HEK293 (cell line): ENCODE data around the gene CMIP.

Experiments
- CTCF ChIA-PET: fragments of 350-600 bp; formaldehyde crosslinking; extraction: SDS; loops from one replicate; lab custom pipeline; 2021; ENCODE audit warnings: antibody characterized with exemption; lab: Yijun Ruan, JAX
- POLR2A ChIA-PET: fragments of 300-600 bp; formaldehyde crosslinking; extraction: SDS; loops from one replicate; lab custom pipeline; 2020; ENCODE audit warnings: antibody characterized with exemption, inconsistent platforms; lab: Yijun Ruan, JAX
- H3K27ac ChIP-seq: fragments of 200-500 bp; sonication (Bioruptor generic); 2 replicates; pipeline ENCODE4 v1.5.1; 2014; ENCODE audit warnings: low read depth, low read length, control low read depth, inconsistent platforms; ENCODE audit errors: extremely low read depth
- H3K36me3 ChIP-seq, 2 experiments: fragments of 200-500 bp in 1 of 2; sonication (Bioruptor generic) in 1 of 2; 1 replicate in 1 of 2; 2 replicates in 1 of 2; pipeline ENCODE4 v1.5.1; 2014 to 2017; ENCODE audit warnings: inconsistent platforms in 2 of 2, low read length in 2 of 2; ENCODE audit not compliant: control insufficient read depth in 2 of 2, insufficient read depth in 1 of 2
- H3K4me1 ChIP-seq: fragments of 200-500 bp; sonication (Bioruptor generic); 2 replicates; pipeline ENCODE4 v1.5.1; 2014; ENCODE audit warnings: mild to moderate bottlenecking, low read length, inconsistent platforms; ENCODE audit not compliant: control insufficient read depth, insufficient read depth
- H3K4me3 ChIP-seq: 2 replicates; pipeline ENCODE4 v1.5.1; 2011; ENCODE audit warnings: low read depth, mild to moderate bottlenecking, control low read depth, low read length, moderate library complexity
- H3K9me3 ChIP-seq: fragments of 200-500 bp; sonication (Bioruptor generic); 2 replicates; pipeline ENCODE4 v1.5.1; 2014; ENCODE audit warnings: low read depth, low read length, inconsistent platforms; ENCODE audit not compliant: control insufficient read depth, insufficient read depth
- BCL11B ChIP-seq: fragments of 450-650 bp; formaldehyde crosslinking; IDR thresholded peaks from 2 replicates; pipeline ENCODE4 v1.5.1; 2016; ENCODE audit warnings: low read depth, missing biosample characterization, missing genetic modification characterization
- IKZF3 ChIP-seq: fragments of 450-650 bp; IDR thresholded peaks from 2 replicates; pipeline ENCODE4 v1.5.0; 2018; ENCODE audit warnings: missing biosample characterization, mild to moderate bottlenecking, missing genetic modification characterization, moderate library complexity
- WT1 ChIP-seq: fragments of 450-650 bp; formaldehyde crosslinking; IDR thresholded peaks from 2 replicates; pipeline ENCODE4 v1.5.1; 2016; ENCODE audit warnings: missing biosample characterization, missing genetic modification characterization
- ZNF24 ChIP-seq: fragments of 450-650 bp; formaldehyde crosslinking; IDR thresholded peaks from 2 replicates; pipeline ENCODE4 v1.5.1; 2016; ENCODE audit warnings: missing biosample characterization, missing genetic modification characterization
- ZNF248 ChIP-seq: fragments of 450-650 bp; formaldehyde crosslinking; IDR thresholded peaks from 2 replicates; pipeline ENCODE4 v1.5.1; 2017; ENCODE audit warnings: missing biosample characterization, missing genetic modification characterization
- ZNF302 ChIP-seq: fragments of 450-650 bp; formaldehyde crosslinking; IDR thresholded peaks from 2 replicates; pipeline ENCODE4 v1.5.1; 2016; ENCODE audit warnings: missing biosample characterization, missing genetic modification characterization, low read depth
- ZNF311 ChIP-seq: fragments of 450-650 bp; formaldehyde crosslinking; IDR thresholded peaks from 2 replicates; pipeline ENCODE4 v1.5.1; 2017; ENCODE audit warnings: missing biosample characterization, missing genetic modification characterization, borderline replicate concordance
- ZNF366 ChIP-seq: fragments of 450-650 bp; formaldehyde crosslinking; conservative IDR thresholded peaks from 2 replicates; pipeline ENCODE4 v1.5.1; 2016; ENCODE audit warnings: missing biosample characterization, missing genetic modification characterization
- ZNF510 ChIP-seq: fragments of 450-650 bp; formaldehyde crosslinking; IDR thresholded peaks from 2 replicates; pipeline ENCODE4 v1.5.1; 2018; ENCODE audit warnings: mild to moderate bottlenecking, missing genetic modification characterization, missing biosample characterization; ENCODE audit not compliant: insufficient replicate concordance
- ZNF544 ChIP-seq: fragments of 450-650 bp; formaldehyde crosslinking; IDR thresholded peaks from 2 replicates; pipeline ENCODE4 v1.5.0; 2017; ENCODE audit warnings: missing biosample characterization, missing genetic modification characterization
- ZNF626 ChIP-seq: fragments of 450-650 bp; sonication (Bioruptor Pico); formaldehyde crosslinking; IDR thresholded peaks from 2 replicates; pipeline ENCODE4 v1.5.1; 2018; ENCODE audit warnings: missing biosample characterization, missing genetic modification characterization, inconsistent platforms
- ZNF664 ChIP-seq: fragments of 450-650 bp; formaldehyde crosslinking; IDR thresholded peaks from 2 replicates; pipeline ENCODE4 v1.5.1; 2016; ENCODE audit warnings: missing biosample characterization, missing genetic modification characterization
- ZNF791 ChIP-seq: fragments of 450-650 bp; formaldehyde crosslinking; IDR thresholded peaks from 2 replicates; pipeline ENCODE4 v1.5.1; 2016; ENCODE audit warnings: missing biosample characterization, missing genetic modification characterization
- ZNF843 ChIP-seq: fragments of 450-650 bp; formaldehyde crosslinking; IDR thresholded peaks from 2 replicates; pipeline ENCODE4 v1.5.1; 2016; ENCODE audit warnings: missing biosample characterization, missing genetic modification characterization
- TF ChIP-seq, protein P1 (sequence below): fragments of 450-650 bp; formaldehyde crosslinking; IDR thresholded peaks from 2 replicates; pipeline ENCODE4 v1.5.1; 2016; ENCODE audit warnings: missing biosample characterization, missing genetic modification characterization, low read depth
- TF ChIP-seq, protein P2 (sequence below): fragments of 450-650 bp; formaldehyde crosslinking; IDR thresholded peaks from 2 replicates; pipeline ENCODE4 v1.5.1; 2016; ENCODE audit warnings: missing biosample characterization, missing genetic modification characterization
- TF ChIP-seq, protein P3 (sequence below): fragments of 450-650 bp; formaldehyde crosslinking; optimal IDR thresholded peaks from 2 replicates; pipeline ENCODE3; 2016; ENCODE audit warnings: missing biosample characterization, mild to moderate bottlenecking, missing genetic modification characterization
- TF ChIP-seq, protein P4 (sequence below): fragments of 450-650 bp; formaldehyde crosslinking; IDR thresholded peaks from 2 replicates; pipeline ENCODE4 v1.5.1; 2016; ENCODE audit warnings: missing biosample characterization, missing genetic modification characterization
- TF ChIP-seq, protein P5 (sequence below): fragments of 450-650 bp; formaldehyde crosslinking; IDR thresholded peaks from 2 replicates; pipeline ENCODE4 v1.5.1; 2016; ENCODE audit warnings: missing biosample characterization, missing genetic modification characterization
- TF ChIP-seq, protein P6 (sequence below): fragments of 450-650 bp; formaldehyde crosslinking; IDR thresholded peaks from 2 replicates; pipeline ENCODE4 v1.5.1; 2016; ENCODE audit warnings: missing biosample characterization, missing genetic modification characterization
- TF ChIP-seq, protein P7 (sequence below): fragments of 450-650 bp; formaldehyde crosslinking; IDR thresholded peaks from 2 replicates; pipeline ENCODE4 v1.5.1; 2016; ENCODE audit warnings: missing biosample characterization, missing genetic modification characterization, borderline replicate concordance

The CMIP gene

DNA sequence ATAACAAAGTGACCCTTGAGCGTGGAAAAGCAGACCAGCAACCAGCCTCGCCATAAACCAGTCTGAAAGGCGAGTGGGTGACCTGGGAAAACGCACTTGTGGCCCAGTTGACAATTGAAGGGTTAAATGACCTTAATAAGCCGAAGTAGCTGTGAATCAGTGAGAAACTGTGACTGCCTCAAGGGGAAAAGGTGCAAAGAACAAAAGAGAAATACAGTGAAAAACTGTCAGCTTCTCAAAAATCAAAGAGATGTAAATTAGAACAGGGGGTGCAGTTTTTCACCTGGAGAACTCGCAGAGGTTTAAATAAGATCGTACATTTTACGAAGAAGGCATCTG lies 124.1 kb downstream of the CMIP start:
- POLR2A ChIA-PET = no interaction called here
- Histone ChIP-seq H3K36me3 (no peaks in the 10 kb centered on the region), H3K4me1 (no peaks in the 10 kb centered on the region), H3K9me3 (no peaks in the 10 kb centered on the region), H3K27ac (no peak overlapping the region), H3K4me3 (no peak overlapping the region)
- CTCF ChIA-PET = interaction anchor here (1.3 kb wide), 2 partner anchors 17 to 129 kb away, joined by 3 to 5 read pairs; no protein-coding TSS in a partner anchor
- TF ChIP-seq ZNF791 (tag by site-specific recombination) (no peak), ZNF843 (tag by site-specific recombination) (no peak), ZNF311 (tag by site-specific recombination) (no peak), ZNF626 (no peak), ZNF544 (no peak), WT1 (tag by site-specific recombination) (no peak), ZNF248 (tag by site-specific recombination) (no peak), ZNF664 (no peak), ZNF302 (tag by site-specific recombination) (no peak)
- TF ChIP-seq, protein P1, sequence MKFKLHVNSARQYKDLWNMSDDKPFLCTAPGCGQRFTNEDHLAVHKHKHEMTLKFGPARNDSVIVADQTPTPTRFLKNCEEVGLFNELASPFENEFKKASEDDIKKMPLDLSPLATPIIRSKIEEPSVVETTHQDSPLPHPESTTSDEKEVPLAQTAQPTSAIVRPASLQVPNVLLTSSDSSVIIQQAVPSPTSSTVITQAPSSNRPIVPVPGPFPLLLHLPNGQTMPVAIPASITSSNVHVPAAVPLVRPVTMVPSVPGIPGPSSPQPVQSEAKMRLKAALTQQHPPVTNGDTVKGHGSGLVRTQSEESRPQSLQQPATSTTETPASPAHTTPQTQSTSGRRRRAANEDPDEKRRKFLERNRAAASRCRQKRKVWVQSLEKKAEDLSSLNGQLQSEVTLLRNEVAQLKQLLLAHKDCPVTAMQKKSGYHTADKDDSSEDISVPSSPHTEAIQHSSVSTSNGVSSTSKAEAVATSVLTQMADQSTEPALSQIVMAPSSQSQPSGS (tag by site-specific recombination) = no peak
- TF ChIP-seq, protein P2, sequence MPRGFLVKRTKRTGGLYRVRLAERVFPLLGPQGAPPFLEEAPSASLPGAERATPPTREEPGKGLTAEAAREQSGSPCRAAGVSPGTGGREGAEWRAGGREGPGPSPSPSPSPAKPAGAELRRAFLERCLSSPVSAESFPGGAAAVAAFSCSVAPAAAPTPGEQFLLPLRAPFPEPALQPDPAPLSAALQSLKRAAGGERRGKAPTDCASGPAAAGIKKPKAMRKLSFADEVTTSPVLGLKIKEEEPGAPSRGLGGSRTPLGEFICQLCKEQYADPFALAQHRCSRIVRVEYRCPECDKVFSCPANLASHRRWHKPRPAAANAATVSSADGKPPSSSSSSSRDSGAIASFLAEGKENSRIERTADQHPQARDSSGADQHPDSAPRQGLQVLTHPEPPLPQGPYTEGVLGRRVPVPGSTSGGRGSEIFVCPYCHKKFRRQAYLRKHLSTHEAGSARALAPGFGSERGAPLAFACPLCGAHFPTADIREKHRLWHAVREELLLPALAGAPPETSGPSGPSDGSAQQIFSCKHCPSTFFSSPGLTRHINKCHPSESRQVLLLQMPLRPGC = no peak
- TF ChIP-seq, protein P3, sequence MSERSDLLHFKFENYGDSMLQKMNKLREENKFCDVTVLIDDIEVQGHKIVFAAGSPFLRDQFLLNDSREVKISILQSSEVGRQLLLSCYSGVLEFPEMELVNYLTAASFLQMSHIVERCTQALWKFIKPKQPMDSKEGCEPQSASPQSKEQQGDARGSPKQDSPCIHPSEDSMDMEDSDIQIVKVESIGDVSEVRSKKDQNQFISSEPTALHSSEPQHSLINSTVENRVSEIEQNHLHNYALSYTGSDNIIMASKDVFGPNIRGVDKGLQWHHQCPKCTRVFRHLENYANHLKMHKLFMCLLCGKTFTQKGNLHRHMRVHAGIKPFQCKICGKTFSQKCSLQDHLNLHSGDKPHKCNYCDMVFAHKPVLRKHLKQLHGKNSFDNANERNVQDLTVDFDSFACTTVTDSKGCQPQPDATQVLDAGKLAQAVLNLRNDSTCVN = no peak

DNA sequence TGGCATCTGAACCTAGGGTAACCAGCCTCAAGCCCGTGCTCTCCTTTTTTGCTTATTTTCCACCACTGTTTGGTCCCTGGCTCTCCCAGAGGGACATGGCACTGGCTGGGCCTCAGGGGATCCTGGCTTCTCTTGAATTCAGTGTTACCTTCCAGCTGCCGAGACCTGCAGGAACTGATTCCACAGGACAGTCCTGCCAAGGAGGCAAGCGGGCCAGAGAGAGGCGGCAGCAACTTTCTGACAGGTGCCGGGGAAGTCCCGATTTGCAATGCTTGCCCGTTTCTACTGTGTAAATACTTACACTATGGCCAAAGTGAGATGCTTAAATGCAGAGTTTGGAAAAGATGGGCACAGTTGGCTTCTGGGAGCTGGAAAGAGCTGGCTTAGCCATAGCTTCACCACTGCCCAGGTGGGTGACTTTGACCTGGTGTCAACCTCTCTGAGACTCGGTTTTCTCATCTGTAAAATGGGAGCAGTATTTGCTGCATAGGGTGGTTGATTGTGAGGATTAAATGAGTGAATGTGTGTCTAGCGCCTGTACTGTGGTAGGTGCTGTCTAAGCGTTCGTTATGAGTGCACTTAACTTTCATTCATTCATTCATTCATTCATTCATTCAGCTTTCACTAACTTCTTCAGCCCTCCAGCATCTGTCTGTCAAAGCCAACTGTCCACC lies 124.9 kb downstream of the CMIP start:
- no peak overlapping the region for H3K27ac ChIP-seq
- CTCF ChIA-PET = interaction anchor here (0.7 kb wide), 1 partner anchor 28 kb away, joined by 3 read pairs; no protein-coding TSS in a partner anchor
- H3K4me1 ChIP-seq = no peaks in the 10 kb centered on the region
- TF ChIP-seq ZNF366 (tag by site-specific recombination) = no peak
- TF ChIP-seq, protein P4, sequence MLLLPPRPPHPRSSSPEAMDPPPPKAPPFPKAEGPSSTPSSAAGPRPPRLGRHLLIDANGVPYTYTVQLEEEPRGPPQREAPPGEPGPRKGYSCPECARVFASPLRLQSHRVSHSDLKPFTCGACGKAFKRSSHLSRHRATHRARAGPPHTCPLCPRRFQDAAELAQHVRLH = 0 out of 2 replicates have a peak, but pooled peaks have one; percentile 32
- TF ChIP-seq, protein P5, sequence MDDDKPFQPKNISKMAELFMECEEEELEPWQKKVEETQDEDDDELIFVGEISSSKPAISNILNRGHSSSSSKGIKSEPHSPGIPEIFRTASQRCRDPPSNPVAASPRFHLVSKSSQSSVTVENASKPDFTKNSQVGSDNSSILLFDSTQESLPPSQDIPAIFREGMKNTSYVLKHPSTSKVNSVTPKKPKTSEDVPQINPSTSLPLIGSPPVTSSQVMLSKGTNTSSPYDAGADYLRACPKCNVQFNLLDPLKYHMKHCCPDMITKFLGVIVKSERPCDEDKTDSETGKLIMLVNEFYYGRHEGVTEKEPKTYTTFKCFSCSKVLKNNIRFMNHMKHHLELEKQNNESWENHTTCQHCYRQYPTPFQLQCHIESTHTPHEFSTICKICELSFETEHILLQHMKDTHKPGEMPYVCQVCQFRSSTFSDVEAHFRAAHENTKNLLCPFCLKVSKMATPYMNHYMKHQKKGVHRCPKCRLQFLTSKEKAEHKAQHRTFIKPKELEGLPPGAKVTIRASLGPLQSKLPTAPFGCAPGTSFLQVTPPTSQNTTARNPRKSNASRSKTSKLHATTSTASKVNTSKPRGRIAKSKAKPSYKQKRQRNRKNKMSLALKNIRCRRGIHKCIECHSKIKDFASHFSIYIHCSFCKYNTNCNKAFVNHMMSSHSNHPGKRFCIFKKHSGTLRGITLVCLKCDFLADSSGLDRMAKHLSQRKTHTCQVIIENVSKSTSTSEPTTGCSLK (tag by site-specific recombination) = no peak
- TF ChIP-seq, protein P6, sequence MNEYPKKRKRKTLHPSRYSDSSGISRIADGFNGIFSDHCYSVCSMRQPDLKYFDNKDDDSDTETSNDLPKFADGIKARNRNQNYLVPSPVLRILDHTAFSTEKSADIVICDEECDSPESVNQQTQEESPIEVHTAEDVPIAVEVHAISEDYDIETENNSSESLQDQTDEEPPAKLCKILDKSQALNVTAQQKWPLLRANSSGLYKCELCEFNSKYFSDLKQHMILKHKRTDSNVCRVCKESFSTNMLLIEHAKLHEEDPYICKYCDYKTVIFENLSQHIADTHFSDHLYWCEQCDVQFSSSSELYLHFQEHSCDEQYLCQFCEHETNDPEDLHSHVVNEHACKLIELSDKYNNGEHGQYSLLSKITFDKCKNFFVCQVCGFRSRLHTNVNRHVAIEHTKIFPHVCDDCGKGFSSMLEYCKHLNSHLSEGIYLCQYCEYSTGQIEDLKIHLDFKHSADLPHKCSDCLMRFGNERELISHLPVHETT (tag by site-specific recombination) = no peak
- TF ChIP-seq ZNF24 (tag by site-specific recombination) = peak; percentile 74
- TF ChIP-seq BCL11B (tag by site-specific recombination) = no peak
- no peak for TF ChIP-seq IKZF3 (tag by site-specific recombination)
- TF ChIP-seq, protein P7, sequence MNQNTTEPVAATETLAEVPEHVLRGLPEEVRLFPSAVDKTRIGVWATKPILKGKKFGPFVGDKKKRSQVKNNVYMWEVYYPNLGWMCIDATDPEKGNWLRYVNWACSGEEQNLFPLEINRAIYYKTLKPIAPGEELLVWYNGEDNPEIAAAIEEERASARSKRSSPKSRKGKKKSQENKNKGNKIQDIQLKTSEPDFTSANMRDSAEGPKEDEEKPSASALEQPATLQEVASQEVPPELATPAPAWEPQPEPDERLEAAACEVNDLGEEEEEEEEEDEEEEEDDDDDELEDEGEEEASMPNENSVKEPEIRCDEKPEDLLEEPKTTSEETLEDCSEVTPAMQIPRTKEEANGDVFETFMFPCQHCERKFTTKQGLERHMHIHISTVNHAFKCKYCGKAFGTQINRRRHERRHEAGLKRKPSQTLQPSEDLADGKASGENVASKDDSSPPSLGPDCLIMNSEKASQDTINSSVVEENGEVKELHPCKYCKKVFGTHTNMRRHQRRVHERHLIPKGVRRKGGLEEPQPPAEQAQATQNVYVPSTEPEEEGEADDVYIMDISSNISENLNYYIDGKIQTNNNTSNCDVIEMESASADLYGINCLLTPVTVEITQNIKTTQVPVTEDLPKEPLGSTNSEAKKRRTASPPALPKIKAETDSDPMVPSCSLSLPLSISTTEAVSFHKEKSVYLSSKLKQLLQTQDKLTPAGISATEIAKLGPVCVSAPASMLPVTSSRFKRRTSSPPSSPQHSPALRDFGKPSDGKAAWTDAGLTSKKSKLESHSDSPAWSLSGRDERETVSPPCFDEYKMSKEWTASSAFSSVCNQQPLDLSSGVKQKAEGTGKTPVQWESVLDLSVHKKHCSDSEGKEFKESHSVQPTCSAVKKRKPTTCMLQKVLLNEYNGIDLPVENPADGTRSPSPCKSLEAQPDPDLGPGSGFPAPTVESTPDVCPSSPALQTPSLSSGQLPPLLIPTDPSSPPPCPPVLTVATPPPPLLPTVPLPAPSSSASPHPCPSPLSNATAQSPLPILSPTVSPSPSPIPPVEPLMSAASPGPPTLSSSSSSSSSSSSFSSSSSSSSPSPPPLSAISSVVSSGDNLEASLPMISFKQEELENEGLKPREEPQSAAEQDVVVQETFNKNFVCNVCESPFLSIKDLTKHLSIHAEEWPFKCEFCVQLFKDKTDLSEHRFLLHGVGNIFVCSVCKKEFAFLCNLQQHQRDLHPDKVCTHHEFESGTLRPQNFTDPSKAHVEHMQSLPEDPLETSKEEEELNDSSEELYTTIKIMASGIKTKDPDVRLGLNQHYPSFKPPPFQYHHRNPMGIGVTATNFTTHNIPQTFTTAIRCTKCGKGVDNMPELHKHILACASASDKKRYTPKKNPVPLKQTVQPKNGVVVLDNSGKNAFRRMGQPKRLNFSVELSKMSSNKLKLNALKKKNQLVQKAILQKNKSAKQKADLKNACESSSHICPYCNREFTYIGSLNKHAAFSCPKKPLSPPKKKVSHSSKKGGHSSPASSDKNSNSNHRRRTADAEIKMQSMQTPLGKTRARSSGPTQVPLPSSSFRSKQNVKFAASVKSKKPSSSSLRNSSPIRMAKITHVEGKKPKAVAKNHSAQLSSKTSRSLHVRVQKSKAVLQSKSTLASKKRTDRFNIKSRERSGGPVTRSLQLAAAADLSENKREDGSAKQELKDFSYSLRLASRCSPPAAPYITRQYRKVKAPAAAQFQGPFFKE (tag by site-specific recombination) = no peak
- TF ChIP-seq ZNF510 (tag by site-specific recombination) = no peak
- TF ChIP-seq, all 188 proteins: peak for 2
- H3K4me3 ChIP-seq = no peak overlapping the region
- POLR2A ChIA-PET = no interaction called here
- no peaks in the 10 kb centered on the region for H3K36me3 ChIP-seq
- H3K9me3 ChIP-seq = no peaks in the 10 kb centered on the region
